Tibial artery (tissue), 4 donors: ENCODE results near the gene SNAPC4.

Experiments used
- DNase-seq, 2 donors: peaks; one replicate each; pipeline ENCODE4 v3.0.0-alpha.2; 2019
- H3K27ac ChIP-seq, 2 donors: fragments of 200-600 bp; sonication (generic) in 1 of 2; 1 replicate in 1 of 2; 2 replicates in 1 of 2; pipeline ENCODE4 v1.5.1; 2018 to 2019; ENCODE audit warnings: mild to moderate bottlenecking in 1 of 2
- H3K27me3 ChIP-seq, 2 donors: fragments of 200-600 bp; sonication (generic) in 1 of 2; one replicate each; pipeline versions ENCODE4 v1.5.1 to v1.6.0; 2016 to 2019
- H3K36me3 ChIP-seq, 3 donors: fragments of 200-600 bp; sonication (generic) in 2 of 3; one replicate each; pipeline ENCODE4 v1.5.1; 2016 to 2019; ENCODE audit warnings: mild to moderate bottlenecking in 2 of 3
- H3K4me1 ChIP-seq, 4 donors: fragments of 200-600 bp; sonication (generic) in 2 of 4; 1 replicate in 3 of 4; 2 replicates in 1 of 4; pipeline ENCODE4 v1.5.1; 2016 to 2019
- H3K4me3 ChIP-seq, 2 donors: fragments of 200-600 bp; sonication (generic) in 1 of 2; 1 replicate in 1 of 2; 2 replicates in 1 of 2; pipeline ENCODE4 v1.5.1; 2018 to 2019; ENCODE audit warnings: mild to moderate bottlenecking in 2 of 2
- H3K9me3 ChIP-seq, 3 donors: fragments of 200-600 bp; sonication (generic) in 1 of 3; one replicate each; pipeline ENCODE4 v1.5.1; 2016 to 2019
- intact Hi-C: fragments of 100-400 bp; cut with DNase I; formaldehyde crosslinking; loops from one replicate; pipeline ENCODE4 v1.15.0; 2023; ENCODE audit warnings: low total_unique reads
- TF ChIP-seq, protein P1 (sequence below), 2 experiments: fragments of 200-600 bp in 1 of 2; fragments of 450-650 bp in 1 of 2; IDR thresholded peaks; one replicate each; pipeline ENCODE4 v1.5.1; 2017 to 2019; ENCODE audit warnings: antibody characterized with exemption in 2 of 2, mild to moderate bottlenecking in 1 of 2, moderate library complexity in 1 of 2

Gene SNAPC4

DNA sequence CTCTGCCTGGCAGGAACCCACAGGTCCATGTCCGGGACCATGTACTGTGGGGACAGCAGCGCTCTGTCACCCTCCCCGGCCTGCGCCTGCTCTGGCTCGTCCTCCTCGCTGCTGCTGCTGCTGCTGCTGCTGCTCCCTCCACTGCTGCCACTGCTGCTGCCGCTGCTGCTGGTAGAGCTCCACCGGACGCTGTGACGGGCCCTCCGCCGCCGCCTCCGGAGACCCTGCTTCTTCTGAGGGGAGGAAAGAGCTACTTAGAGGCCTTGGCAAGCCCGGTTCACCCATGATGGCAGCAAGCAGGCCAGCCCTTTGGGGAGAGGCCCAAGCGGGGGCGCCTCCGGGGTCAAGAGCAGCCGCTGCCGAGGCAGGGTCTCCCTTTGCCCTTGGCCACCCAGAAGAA is 16.5 kb downstream of the SNAPC4 start:
- H3K36me3 ChIP-seq: peaks cover 41 to 100% (median 91%) of the 10 kb centered on the region in 3 donors
- H3K4me1 ChIP-seq: no peaks in the 10 kb centered on the region
- no peaks in the 10 kb centered on the region for H3K9me3 ChIP-seq
- no peaks in the 10 kb centered on the region for H3K27me3 ChIP-seq
- no peak overlapping the region for H3K4me3 ChIP-seq
- TF ChIP-seq, protein P1, sequence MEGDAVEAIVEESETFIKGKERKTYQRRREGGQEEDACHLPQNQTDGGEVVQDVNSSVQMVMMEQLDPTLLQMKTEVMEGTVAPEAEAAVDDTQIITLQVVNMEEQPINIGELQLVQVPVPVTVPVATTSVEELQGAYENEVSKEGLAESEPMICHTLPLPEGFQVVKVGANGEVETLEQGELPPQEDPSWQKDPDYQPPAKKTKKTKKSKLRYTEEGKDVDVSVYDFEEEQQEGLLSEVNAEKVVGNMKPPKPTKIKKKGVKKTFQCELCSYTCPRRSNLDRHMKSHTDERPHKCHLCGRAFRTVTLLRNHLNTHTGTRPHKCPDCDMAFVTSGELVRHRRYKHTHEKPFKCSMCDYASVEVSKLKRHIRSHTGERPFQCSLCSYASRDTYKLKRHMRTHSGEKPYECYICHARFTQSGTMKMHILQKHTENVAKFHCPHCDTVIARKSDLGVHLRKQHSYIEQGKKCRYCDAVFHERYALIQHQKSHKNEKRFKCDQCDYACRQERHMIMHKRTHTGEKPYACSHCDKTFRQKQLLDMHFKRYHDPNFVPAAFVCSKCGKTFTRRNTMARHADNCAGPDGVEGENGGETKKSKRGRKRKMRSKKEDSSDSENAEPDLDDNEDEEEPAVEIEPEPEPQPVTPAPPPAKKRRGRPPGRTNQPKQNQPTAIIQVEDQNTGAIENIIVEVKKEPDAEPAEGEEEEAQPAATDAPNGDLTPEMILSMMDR (IDR thresholded peaks at IDR 0.05): no peak
- intact Hi-C loops: loop anchor here (5.0 kb wide), 1 partner anchor 1009 kb away; no protein-coding TSS in a partner anchor
- no peak overlapping the region for H3K27ac ChIP-seq
- no peak for DNase-seq

DNA sequence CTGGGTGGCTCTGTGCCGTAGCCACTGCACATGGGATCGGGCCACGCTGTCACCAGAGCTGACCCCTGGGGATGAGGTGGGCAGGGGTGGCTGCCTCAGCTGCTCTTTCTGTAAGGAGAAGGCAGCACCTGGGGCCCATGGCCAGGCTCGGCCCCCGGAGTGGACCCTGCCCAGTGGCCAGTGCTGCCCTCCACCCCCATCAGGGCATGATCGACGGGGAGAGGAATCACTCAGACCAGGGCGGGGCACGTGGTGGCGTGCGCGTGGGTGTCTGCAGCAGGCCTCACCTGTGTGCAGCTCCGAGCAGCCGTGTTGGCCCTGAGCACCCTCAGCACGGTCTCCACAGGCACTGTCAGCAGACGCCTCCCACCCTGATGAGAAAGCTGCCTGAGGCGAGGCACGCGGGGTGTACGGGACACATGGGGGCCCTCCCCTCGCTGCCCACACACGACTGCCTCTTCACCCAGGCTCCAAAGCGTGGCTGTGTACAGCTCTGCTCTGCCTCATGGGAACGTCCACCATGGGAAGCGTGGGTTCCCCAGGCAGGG is 17.9 kb downstream of the SNAPC4 start:
- H3K4me1 ChIP-seq: no peaks in the 10 kb centered on the region
- TF ChIP-seq, protein P1 (IDR thresholded peaks at IDR 0.05): no peak
- H3K36me3 ChIP-seq: peaks cover 27 to 93% (median 80%) of the 10 kb centered on the region in 3 donors
- no peak overlapping the region for H3K4me3 ChIP-seq
- no peaks in the 10 kb centered on the region for H3K9me3 ChIP-seq
- no peak for DNase-seq
- H3K27me3 ChIP-seq: no peaks in the 10 kb centered on the region
- no peak overlapping the region for H3K27ac ChIP-seq
- intact Hi-C loops: loop anchor here (5.0 kb wide), 1 partner anchor 1010 kb away; no protein-coding TSS in a partner anchor

DNA sequence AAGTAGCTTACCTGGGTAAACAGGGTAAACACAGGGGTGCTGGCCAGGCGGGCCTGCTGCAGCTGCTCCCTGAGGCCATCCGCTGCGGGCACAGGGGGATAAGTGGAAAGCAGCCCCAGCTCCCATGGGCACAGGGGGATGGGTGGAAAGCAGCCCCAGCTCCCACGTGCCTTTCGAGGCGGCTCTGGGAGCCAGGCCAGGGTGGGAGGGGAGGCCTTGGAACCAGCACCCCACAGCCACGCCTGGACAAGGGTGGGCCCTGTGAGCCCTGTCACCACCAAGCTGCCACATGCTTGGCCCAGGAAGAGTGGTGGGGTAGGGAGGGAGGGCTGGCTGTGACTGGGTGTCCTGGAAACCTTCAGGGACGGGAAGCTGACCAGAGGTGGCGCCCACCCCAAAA is 18.7 kb downstream of the SNAPC4 start:
- no peak overlapping the region for H3K4me3 ChIP-seq
- no peak for DNase-seq
- no peaks in the 10 kb centered on the region for H3K9me3 ChIP-seq
- no peak overlapping the region for H3K27ac ChIP-seq
- intact Hi-C loops: loop anchor here (5.0 kb wide), 1 partner anchor 1011 kb away; no protein-coding TSS in a partner anchor
- H3K4me1 ChIP-seq: no peaks in the 10 kb centered on the region
- TF ChIP-seq, protein P1 (IDR thresholded peaks at IDR 0.05): no peak
- H3K36me3 ChIP-seq: peaks cover 23 to 86% (median 73%) of the 10 kb centered on the region in 3 donors
- no peaks in the 10 kb centered on the region for H3K27me3 ChIP-seq

DNA sequence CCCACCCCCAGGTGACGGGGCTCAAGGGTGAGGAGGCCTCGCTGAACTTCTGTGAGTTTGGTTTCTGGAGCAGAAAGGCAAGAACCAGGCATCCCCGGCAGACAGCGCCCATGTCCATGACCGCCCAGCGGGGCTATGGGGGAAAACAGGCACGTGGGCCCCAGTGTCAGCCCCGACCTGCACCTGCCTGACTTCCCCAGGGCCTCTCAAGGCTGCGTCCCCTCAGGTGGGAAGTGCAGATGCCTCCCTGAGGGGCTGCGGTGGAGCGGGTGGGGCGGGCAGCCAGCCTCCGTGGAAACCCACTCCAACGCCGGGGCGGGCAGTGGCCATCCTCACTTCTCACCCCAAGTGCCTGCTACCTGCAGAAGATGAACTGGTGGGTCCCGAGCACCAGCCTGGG is 19.6 kb downstream of the SNAPC4 start:
- no peaks in the 10 kb centered on the region for H3K27me3 ChIP-seq
- no peaks in the 10 kb centered on the region for H3K4me1 ChIP-seq
- TF ChIP-seq, protein P1 (IDR thresholded peaks at IDR 0.05): no peak
- peaks cover 23 to 84% (median 63%) of the 10 kb centered on the region in 3 donors for H3K36me3 ChIP-seq
- no peak overlapping the region for H3K27ac ChIP-seq
- no peak overlapping the region for H3K4me3 ChIP-seq
- no peaks in the 10 kb centered on the region for H3K9me3 ChIP-seq
- no peak for DNase-seq
- intact Hi-C loops: loop anchor here (5.0 kb wide), 1 partner anchor 1012 kb away; no protein-coding TSS in a partner anchor

DNA sequence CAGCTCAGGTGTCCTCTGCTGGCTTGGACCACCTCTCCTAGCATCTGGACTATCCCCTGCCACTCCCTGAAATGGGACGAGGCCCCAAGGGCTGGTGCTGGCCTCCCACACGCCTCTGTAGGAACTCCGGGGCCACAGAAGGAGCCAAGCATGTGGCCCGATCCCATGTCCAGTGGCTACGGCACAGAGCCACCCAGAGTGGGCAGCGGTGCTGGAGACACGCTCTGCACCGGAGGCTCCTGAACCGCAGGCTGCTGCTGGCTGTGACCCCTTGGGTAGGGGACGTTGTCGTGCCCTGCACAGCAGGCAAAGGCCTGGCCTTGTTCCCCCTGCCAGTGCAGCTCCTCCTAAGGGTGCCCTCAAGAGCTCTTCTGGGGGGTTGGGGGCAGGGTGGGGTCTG is 20.1 kb downstream of the SNAPC4 start:
- Histone ChIP-seq H3K4me1 (no peaks in the 10 kb centered on the region), H3K27me3 (no peaks in the 10 kb centered on the region), H3K36me3 (peaks cover 23 to 81% (median 62%) of the 10 kb centered on the region in 3 donors), H3K27ac (no peak overlapping the region), H3K9me3 (no peaks in the 10 kb centered on the region), H3K4me3 (no peak overlapping the region)
- intact Hi-C loops: loop anchor here (5.0 kb wide), 1 partner anchor 1012 kb away; no protein-coding TSS in a partner anchor
- DNase-seq: no peak
- TF ChIP-seq, protein P1 (IDR thresholded peaks at IDR 0.05): no peak
